ENCODE measurements around the gene SLC27A4.

The SLC27A4 gene

GRCh38 chr9:128392302-128393144, 52.2 kb downstream of the SLC27A4 start:
- DNase-seq, result no peak

GRCh38 chr9:128393145-128393775, 52.9 kb downstream of the SLC27A4 start:
- DNase-seq, result no peak

GRCh38 chr9:128393970-128394369, 53.6 kb downstream of the SLC27A4 start:
- no peak for DNase-seq

- no peak for DNase-seq
Measured at GRCh38 chr9:128394379-128395168, 54.2 kb downstream of the SLC27A4 start.

GRCh38 chr9:128396970-128397613, 56.8 kb downstream of the SLC27A4 start:
- DNase-seq, result no peak

GRCh38 chr9:128397831-128398230, 57.5 kb downstream of the SLC27A4 start:
- no peak for DNase-seq

- no peak for DNase-seq
Measured at GRCh38 chr9:128399861-128400260, 59.5 kb downstream of the SLC27A4 start.

GRCh38 chr9:128404560-128404959, 64.2 kb downstream of the SLC27A4 start:
- no peak for DNase-seq

- DNase-seq, result no peak
Measured at GRCh38 chr9:128405077-128405779, 64.9 kb downstream of the SLC27A4 start.

GRCh38 chr9:128405780-128406171, 65.4 kb downstream of the SLC27A4 start:
- no peak for DNase-seq

GRCh38 chr9:128406848-128407391, 66.6 kb downstream of the SLC27A4 start:
- no peak for DNase-seq

- DNase-seq, result no peak
Measured at GRCh38 chr9:128408963-128409431, 68.7 kb downstream of the SLC27A4 start.

GRCh38 chr9:128409450-128409849, 69.1 kb downstream of the SLC27A4 start:
- no peak for DNase-seq

- no peak for DNase-seq
Measured at GRCh38 chr9:128409978-128410377, 69.7 kb downstream of the SLC27A4 start.
